ENCODE measurements around the gene MYO10.

GRCh38 chr5:16930496-16930895 lies 5.6 kb downstream of the MYO10 start:
- TF ChIP-seq CTCF (IDR thresholded peaks at IDR 0.05) (no peak), POLR2A (IDR thresholded peaks at IDR 0.05) (no peak), POLR2AphosphoS5 (IDR thresholded peaks at IDR 0.05) (no peak)
